Lung (tissue), 12 donors: ENCODE data around the gene ZNF804B. TPM values are rescaled to one million over a fixed set of nuclear protein-coding genes. Genes with fewer than 3 reads are reported as not detected.

ENCODE experiments used
- ATAC-seq: fragments of 200-7000 bp; cut with Tn5 transposase; one replicate; pipeline ENCODE4 v1.9.1; 2020; ENCODE audit warnings: moderate number of reproducible peaks; ENCODE audit not compliant: insufficient read depth, low FRiP score
- DNase-seq, 3 donors: peaks; one replicate each; pipeline ENCODE4 v3.0.0-alpha.2; 2013 to 2017
- H3K27ac ChIP-seq, 2 donors: one replicate each; pipeline ENCODE4 v1.5.1; 2013; ENCODE audit warnings: mild to moderate bottlenecking in 2 of 2, moderate library complexity in 2 of 2, control low read depth in 1 of 2, inconsistent platforms in 1 of 2, low read depth in 1 of 2, low read length in 1 of 2
- H3K27me3 ChIP-seq, 3 donors: one replicate each; pipeline ENCODE4 v1.5.1; 2013; ENCODE audit warnings: low read length in 2 of 3; ENCODE audit not compliant: control insufficient read depth in 3 of 3, insufficient read depth in 3 of 3
- H3K36me3 ChIP-seq, 4 donors: one replicate each; pipeline ENCODE4 v1.5.1; 2013; ENCODE audit warnings: low read length in 4 of 4, mild to moderate bottlenecking in 1 of 4, moderate library complexity in 1 of 4; ENCODE audit not compliant: control insufficient read depth in 4 of 4, insufficient read depth in 4 of 4
- H3K4me1 ChIP-seq, 5 donors: one replicate each; pipeline ENCODE4 v1.5.1; 2013; ENCODE audit warnings: low read length in 5 of 5, mild to moderate bottlenecking in 2 of 5, moderate library complexity in 1 of 5; ENCODE audit not compliant: control insufficient read depth in 5 of 5, insufficient read depth in 5 of 5
- H3K4me3 ChIP-seq: one replicate; pipeline ENCODE4 v1.5.1; 2013; ENCODE audit warnings: mild to moderate bottlenecking, control low read depth, moderate library complexity
- H3K9ac ChIP-seq, 2 donors: one replicate each; pipeline ENCODE4 v1.5.1; 2013; ENCODE audit warnings: low read length in 2 of 2, control low read depth in 1 of 2; ENCODE audit not compliant: insufficient read depth in 1 of 2
- H3K9me3 ChIP-seq, 4 donors: one replicate each; pipeline ENCODE4 v1.5.1; 2013; ENCODE audit warnings: low read length in 3 of 4, mild to moderate bottlenecking in 1 of 4, moderate library complexity in 1 of 4; ENCODE audit not compliant: control insufficient read depth in 4 of 4, insufficient read depth in 3 of 4
- WGBS, 2 donors: extraction: QIAGEN DNeasy Blood & Tissue Kit; methylation state at CpG; one replicate each; pipeline ENCODE4 v1.1.7; 2013; 5-methylcytosine and 5-hydroxymethylcytosine counted together
- polyA plus RNA-seq, 2 donors: library from polyadenylated mRNA; stranded (reverse); fragments of 200-250 nt; gene quantifications; one replicate each; pipeline ENCODE4 v1.2.1, GENCODE V29; 2013
- total RNA-seq, 2 donors: library from RNA; depleted of rRNA in 1 of 2; stranded (reverse); fragments of >200 nt in 1 of 2; gene quantifications; one replicate each; pipeline ENCODE4 v1.2.1, GENCODE V29; 2014 to 2021
- TF ChIP-seq, protein P1 (sequence below): IDR thresholded peaks from 2 replicates; pipeline ENCODE4 v1.5.1; 2012; ENCODE audit warnings: mild to moderate bottlenecking; ENCODE audit errors: control extremely low read depth, extremely low read depth
- donor health status: control.
- donor health status: control.
- donor health status: Bipolar disorder and iron deficiency.
- donor health status: healthy.
- donor health status: DM: yes; HTN: yes; CAD: no.

Gene ZNF804B
- total and polyA plus RNA-seq, 4 donors = not detected

DNA sequence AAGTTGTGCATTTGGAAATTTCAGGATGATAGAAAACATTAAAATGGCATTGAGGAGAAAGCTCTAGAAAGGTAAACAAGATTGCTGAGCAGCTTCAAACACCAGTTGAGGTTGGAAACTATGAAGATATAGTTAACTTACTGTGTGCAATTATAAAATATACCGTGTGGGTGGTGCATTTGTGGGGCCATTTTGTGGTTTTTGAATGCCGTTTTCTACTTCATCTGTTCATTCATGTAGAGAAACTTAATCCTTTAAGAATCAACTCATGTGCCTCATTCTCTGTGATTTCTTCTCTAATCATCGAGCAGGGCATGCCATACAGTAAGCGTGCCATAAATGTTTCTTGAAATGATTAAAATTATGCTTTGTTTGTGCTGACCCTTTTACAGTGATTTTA is 268.8 kb downstream of the ZNF804B start:
- no peaks in the 10 kb centered on the region for H3K36me3 ChIP-seq
- H3K27me3 ChIP-seq = no peaks in the 10 kb centered on the region
- no peak for DNase-seq
- H3K4me1 ChIP-seq = no peaks in the 10 kb centered on the region
- no peak overlapping the region for H3K27ac ChIP-seq
- no peak overlapping the region for H3K9ac ChIP-seq
- no peaks in the 10 kb centered on the region for H3K9me3 ChIP-seq
- TF ChIP-seq, protein P1, sequence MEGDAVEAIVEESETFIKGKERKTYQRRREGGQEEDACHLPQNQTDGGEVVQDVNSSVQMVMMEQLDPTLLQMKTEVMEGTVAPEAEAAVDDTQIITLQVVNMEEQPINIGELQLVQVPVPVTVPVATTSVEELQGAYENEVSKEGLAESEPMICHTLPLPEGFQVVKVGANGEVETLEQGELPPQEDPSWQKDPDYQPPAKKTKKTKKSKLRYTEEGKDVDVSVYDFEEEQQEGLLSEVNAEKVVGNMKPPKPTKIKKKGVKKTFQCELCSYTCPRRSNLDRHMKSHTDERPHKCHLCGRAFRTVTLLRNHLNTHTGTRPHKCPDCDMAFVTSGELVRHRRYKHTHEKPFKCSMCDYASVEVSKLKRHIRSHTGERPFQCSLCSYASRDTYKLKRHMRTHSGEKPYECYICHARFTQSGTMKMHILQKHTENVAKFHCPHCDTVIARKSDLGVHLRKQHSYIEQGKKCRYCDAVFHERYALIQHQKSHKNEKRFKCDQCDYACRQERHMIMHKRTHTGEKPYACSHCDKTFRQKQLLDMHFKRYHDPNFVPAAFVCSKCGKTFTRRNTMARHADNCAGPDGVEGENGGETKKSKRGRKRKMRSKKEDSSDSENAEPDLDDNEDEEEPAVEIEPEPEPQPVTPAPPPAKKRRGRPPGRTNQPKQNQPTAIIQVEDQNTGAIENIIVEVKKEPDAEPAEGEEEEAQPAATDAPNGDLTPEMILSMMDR = no peak
- WGBS, 2 donors = 87 to 90% methylated on average over 4 of the region's 4 CpGs
- no peak overlapping the region for H3K4me3 ChIP-seq
- ATAC-seq = no peak

DNA sequence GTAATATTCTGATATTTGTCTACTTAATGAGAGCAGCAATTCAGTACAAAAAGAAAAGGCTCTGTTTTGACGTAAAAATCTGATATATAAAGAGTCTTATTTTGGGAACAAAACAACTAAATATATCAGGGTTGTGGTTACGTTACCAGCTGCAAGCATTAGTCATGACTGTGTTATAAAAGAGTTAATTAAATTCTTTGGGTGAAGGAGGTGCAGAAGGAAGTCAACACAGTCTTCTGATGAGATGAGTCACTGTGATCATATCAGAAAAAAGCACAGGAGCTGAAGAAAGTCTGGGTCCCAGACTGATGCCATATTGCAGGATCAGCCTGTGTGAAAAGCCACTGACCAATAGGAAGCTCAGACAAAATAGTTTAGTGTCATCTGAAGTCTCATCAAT is 270.4 kb downstream of the ZNF804B start:
- Histone ChIP-seq H3K4me1 (no peaks in the 10 kb centered on the region), H3K27ac (no peak overlapping the region), H3K27me3 (no peaks in the 10 kb centered on the region), H3K36me3 (no peaks in the 10 kb centered on the region), H3K9ac (no peak overlapping the region), H3K9me3 (no peaks in the 10 kb centered on the region), H3K4me3 (no peak overlapping the region)
- no peak for DNase-seq
- WGBS, 2 donors = 37 to 64% methylated on average over 2 of the region's 2 CpGs
- ATAC-seq = no peak
- TF ChIP-seq, protein P1 = no peak

DNA sequence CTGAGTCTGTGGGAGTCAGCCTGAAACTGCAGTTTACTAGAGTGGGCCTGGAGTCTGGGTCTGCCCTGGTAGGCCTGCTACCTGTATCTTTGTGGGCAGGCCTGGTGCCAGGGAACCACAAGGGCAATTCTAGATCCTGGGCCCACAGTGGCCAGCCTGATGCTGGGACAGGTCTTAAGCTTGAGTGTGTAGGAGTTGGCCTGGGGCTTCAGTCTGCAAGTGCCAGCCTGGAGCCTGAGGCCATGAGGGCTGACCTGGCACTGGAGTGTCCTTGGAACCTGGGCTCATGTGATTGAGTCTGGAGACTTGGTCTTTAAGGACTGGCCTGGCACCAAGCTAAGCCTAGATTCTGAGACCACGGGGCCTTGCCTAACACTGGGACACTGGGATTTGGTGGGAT is 281.7 kb downstream of the ZNF804B start:
- Histone ChIP-seq H3K27ac (no peak overlapping the region), H3K9ac (no peak overlapping the region), H3K9me3 (peaks cover 0 to 13% (median 1%) of the 10 kb centered on the region in 4 donors), H3K4me1 (no peaks in the 10 kb centered on the region), H3K27me3 (no peaks in the 10 kb centered on the region), H3K4me3 (no peak overlapping the region), H3K36me3 (no peaks in the 10 kb centered on the region)
- ATAC-seq (no peak), DNase-seq (no peak)
- TF ChIP-seq, protein P1 = no peak
- 75 to 77% methylated on average over 1 of the region's 1 CpG for WGBS, 2 donors

DNA sequence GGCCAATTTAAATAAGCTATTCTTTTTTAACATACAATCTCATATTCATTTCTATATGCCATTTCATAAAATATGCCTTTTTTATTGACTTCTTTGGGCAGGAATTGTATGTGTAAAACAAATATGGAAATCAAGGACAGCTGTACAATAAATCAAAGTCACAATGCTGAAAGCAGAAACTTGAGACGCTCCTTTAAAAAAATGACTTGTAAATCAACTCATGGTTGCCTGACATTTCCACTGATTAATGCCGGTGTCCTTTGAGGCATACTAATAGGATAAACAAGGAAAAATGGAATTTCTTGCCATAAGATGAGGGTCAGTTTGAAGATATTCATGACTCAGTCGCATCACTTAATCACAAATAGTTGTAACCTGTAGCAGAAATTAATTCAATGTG is 283.4 kb downstream of the ZNF804B start:
- WGBS, 2 donors = 79 to 90% methylated on average over 3 of the region's 3 CpGs
- no peaks in the 10 kb centered on the region for H3K36me3 ChIP-seq
- H3K27me3 ChIP-seq = no peaks in the 10 kb centered on the region
- ATAC-seq = no peak
- no peak overlapping the region for H3K27ac ChIP-seq
- no peak overlapping the region for H3K4me3 ChIP-seq
- no peaks in the 10 kb centered on the region for H3K4me1 ChIP-seq
- TF ChIP-seq, protein P1 = no peak
- no peak for DNase-seq
- H3K9ac ChIP-seq = no peak overlapping the region
- peaks cover 0 to 13% (median 1%) of the 10 kb centered on the region in 4 donors for H3K9me3 ChIP-seq
